GM12878 (cell line): ENCODE measurements around the gene ITPR2.

Source experiments
- CHD4 ChIP-seq: fragments of 200-600 bp; sonication (generic); IDR thresholded peaks from 2 replicates; pipeline ENCODE4 v1.6.1; 2016; ENCODE audit warnings: mild to moderate bottlenecking
- CTCF ChIP-seq, 3 experiments: IDR thresholded peaks in 2 of 3; conservative IDR thresholded peaks in 1 of 3; 2 replicates each; pipeline ENCODE4 v1.5.1; 2011; ENCODE audit warnings: low read depth in 3 of 3, low read length in 3 of 3, mild to moderate bottlenecking in 3 of 3, control low read depth in 2 of 3, moderate library complexity in 2 of 3, inconsistent platforms in 1 of 3, mixed read lengths in 1 of 3; ENCODE audit not compliant: control insufficient read depth in 2 of 3, insufficient read depth in 1 of 3; ENCODE audit errors: extremely low read depth in 1 of 3
- EP300 ChIP-seq, 2 experiments: fragments of 150-350 bp in 1 of 2; IDR thresholded peaks; 2 replicates each; pipeline ENCODE4 v1.6.1; 2011 to 2012; ENCODE audit warnings: low read depth in 2 of 2, low read length in 2 of 2, borderline replicate concordance in 1 of 2, improper control_type of control experiment in 1 of 2, inconsistent platforms in 1 of 2; ENCODE audit not compliant: control insufficient read depth in 1 of 2
- MAX ChIP-seq: IDR thresholded peaks from 2 replicates; pipeline ENCODE4 v1.6.1; 2012; ENCODE audit warnings: low read depth, low read length, improper control_type of control experiment
- POLR2A ChIP-seq: IDR thresholded peaks from 2 replicates; pipeline ENCODE4 v1.6.1; 2011; ENCODE audit warnings: low read depth, mild to moderate bottlenecking, low read length
- TAF1 ChIP-seq: IDR thresholded peaks from 2 replicates; pipeline ENCODE4 v1.6.1; 2011; ENCODE audit warnings: mild to moderate bottlenecking, low read depth, low read length, borderline replicate concordance

GRCh38 chr12:26631846-26632245, 201.1 kb downstream of the ITPR2 start:
- no peak for TF ChIP-seq TAF1
- no peak for TF ChIP-seq CTCF (IDR thresholded peaks at IDR 0.05 in 2 of 3, conservative IDR thresholded peaks at IDR 0.05 in 1 of 3; ENCODE audit: control insufficient read depth in 2 of 3, extremely low read depth in 1 of 3, insufficient read depth in 1 of 3, low read depth in 3 of 3, low read length in 3 of 3)
- TF ChIP-seq MAX = no peak
- TF ChIP-seq EP300 (IDR thresholded peaks at IDR 0.05; ENCODE audit: borderline replicate concordance in 1 of 2, control insufficient read depth in 1 of 2, low read depth in 2 of 2, low read length in 2 of 2) = no peak
- TF ChIP-seq CHD4 = no peak
- TF ChIP-seq POLR2A = no peak
